Smooth muscle cell (in vitro differentiated cells): Measurements from ENCODE around the gene KDM4F. TPM values are rescaled to one million over a fixed set of nuclear protein-coding genes. Genes with fewer than 3 reads are reported as not detected.
"Not testable (repeated sequence)": the region's sequence is repeated elsewhere in the genome, so short reads cannot be mapped to it uniquely, and the experiment has no call there.

ENCODE experiments used
- DNase-seq: peaks from one replicate; lab custom pipeline; 2025; ENCODE audit not compliant: unreplicated experiment; lab: John Stamatoyannopoulos, UW
- H2AFZ ChIP-seq: fragments of 200-600 bp; sonication (generic); 2 replicates; pipeline ENCODE4 v1.6.0; 2016; ENCODE audit warnings: antibody characterized with exemption, low read depth, mild to moderate bottlenecking
- H3F3A ChIP-seq: fragments of 200-600 bp; sonication (generic); 2 replicates; pipeline ENCODE4 v1.6.0; 2017; ENCODE audit warnings: antibody characterized with exemption, low read depth
- H3K27ac ChIP-seq: fragments of 200-600 bp; sonication (generic); 2 replicates; pipeline ENCODE4 v1.5.1; 2016; ENCODE audit warnings: low read depth, mild to moderate bottlenecking
- H3K27me3 ChIP-seq: fragments of 200-600 bp; sonication (generic); 2 replicates; pipeline ENCODE4 v1.6.1; 2016; ENCODE audit warnings: low read depth, mild to moderate bottlenecking
- H3K36me3 ChIP-seq: fragments of 200-600 bp; sonication (generic); 2 replicates; pipeline ENCODE4 v1.5.1; 2016; ENCODE audit warnings: low read depth
- H3K4me1 ChIP-seq: fragments of 200-600 bp; sonication (generic); 2 replicates; pipeline ENCODE4 v1.5.1; 2016; ENCODE audit warnings: low read depth
- H3K4me2 ChIP-seq: fragments of 200-600 bp; sonication (generic); 2 replicates; pipeline ENCODE4 v1.6.0; 2016; ENCODE audit warnings: mild to moderate bottlenecking
- H3K4me3 ChIP-seq: fragments of 200-600 bp; sonication (generic); 2 replicates; pipeline ENCODE4 v1.5.1; 2016; ENCODE audit warnings: mild to moderate bottlenecking
- H3K79me2 ChIP-seq: fragments of 200-600 bp; sonication (generic); 2 replicates; pipeline ENCODE4 v1.6.0; 2016; ENCODE audit warnings: low read depth, mild to moderate bottlenecking
- H3K9ac ChIP-seq: fragments of 200-600 bp; sonication (generic); 2 replicates; pipeline ENCODE4 v1.6.0; 2016; ENCODE audit warnings: low read depth
- H3K9me3 ChIP-seq: fragments of 200-600 bp; sonication (generic); replicated peaks from 2 replicates; pipeline ENCODE4 v1.5.1; 2016; ENCODE audit warnings: low read depth
- H4K20me1 ChIP-seq: fragments of 200-600 bp; sonication (generic); 2 replicates; pipeline ENCODE4 v1.6.0; 2016; ENCODE audit warnings: low read depth
- WGBS: methylation state at CpG from one replicate; pipeline ENCODE4 v1.1.7; 2016; ENCODE audit warnings: low lambda C conversion rate; 5-methylcytosine and 5-hydroxymethylcytosine counted together
- polyA plus RNA-seq: library from polyadenylated mRNA; unstranded; fragments of >200 nt; fragmentation: Nextera tagmentation; extraction: Ambion mirVana; gene quantifications from 2 replicates; pipeline ENCODE4 v1.2.1, GENCODE V29; 2016
- total RNA-seq: library from RNA; depleted of rRNA; stranded (reverse); fragments of >200 nt; gene quantifications from 2 replicates; pipeline ENCODE4 v1.2.3, GENCODE V29; 2014
- TF ChIP-seq, protein P1 (sequence below): fragments of 200-600 bp; sonication (generic); IDR thresholded peaks from 2 replicates; pipeline ENCODE4 v1.5.1; 2017; ENCODE audit warnings: borderline replicate concordance, mild to moderate bottlenecking, antibody characterized with exemption; ENCODE audit not compliant: insufficient read depth, poor library complexity, severe bottlenecking

Gene KDM4F
- total and polyA plus RNA-seq, 2 experiments from 2014 or later: not detected

DNA sequence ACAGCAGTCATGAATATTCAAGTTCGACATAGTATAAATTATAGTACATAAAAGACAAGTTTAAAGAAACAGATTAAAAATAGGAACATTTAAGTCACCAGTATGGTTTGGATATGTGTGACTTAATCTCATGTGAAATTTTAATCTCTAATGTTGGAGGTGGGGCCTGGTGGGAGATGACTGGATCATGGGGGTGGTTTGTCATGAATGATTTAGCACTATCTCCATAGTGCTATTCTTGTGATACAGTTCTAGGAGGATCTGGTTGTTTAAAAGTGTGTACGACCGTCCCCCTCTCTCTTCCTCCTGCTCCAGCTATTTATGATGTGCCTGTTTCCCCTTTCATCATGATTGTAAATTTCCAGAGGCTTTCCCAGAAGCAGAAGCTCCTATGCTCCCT, 20.9 kb upstream of the KDM4F start:
- no peaks in the 10 kb centered on the region for H3K27me3 ChIP-seq
- H3K9me3 ChIP-seq: no peaks in the 10 kb centered on the region
- no peak overlapping the region for H2AFZ ChIP-seq
- H3K36me3 ChIP-seq: no peaks in the 10 kb centered on the region
- no peak for DNase-seq
- WGBS: 39% methylated on average over 3 of the region's 3 CpGs
- no peaks in the 10 kb centered on the region for H3F3A ChIP-seq
- no peak overlapping the region for H3K9ac ChIP-seq
- H3K27ac ChIP-seq: no peak overlapping the region
- no peaks in the 10 kb centered on the region for H3K79me2 ChIP-seq
- no peak overlapping the region for H3K4me2 ChIP-seq
- TF ChIP-seq, protein P1, sequence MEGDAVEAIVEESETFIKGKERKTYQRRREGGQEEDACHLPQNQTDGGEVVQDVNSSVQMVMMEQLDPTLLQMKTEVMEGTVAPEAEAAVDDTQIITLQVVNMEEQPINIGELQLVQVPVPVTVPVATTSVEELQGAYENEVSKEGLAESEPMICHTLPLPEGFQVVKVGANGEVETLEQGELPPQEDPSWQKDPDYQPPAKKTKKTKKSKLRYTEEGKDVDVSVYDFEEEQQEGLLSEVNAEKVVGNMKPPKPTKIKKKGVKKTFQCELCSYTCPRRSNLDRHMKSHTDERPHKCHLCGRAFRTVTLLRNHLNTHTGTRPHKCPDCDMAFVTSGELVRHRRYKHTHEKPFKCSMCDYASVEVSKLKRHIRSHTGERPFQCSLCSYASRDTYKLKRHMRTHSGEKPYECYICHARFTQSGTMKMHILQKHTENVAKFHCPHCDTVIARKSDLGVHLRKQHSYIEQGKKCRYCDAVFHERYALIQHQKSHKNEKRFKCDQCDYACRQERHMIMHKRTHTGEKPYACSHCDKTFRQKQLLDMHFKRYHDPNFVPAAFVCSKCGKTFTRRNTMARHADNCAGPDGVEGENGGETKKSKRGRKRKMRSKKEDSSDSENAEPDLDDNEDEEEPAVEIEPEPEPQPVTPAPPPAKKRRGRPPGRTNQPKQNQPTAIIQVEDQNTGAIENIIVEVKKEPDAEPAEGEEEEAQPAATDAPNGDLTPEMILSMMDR: no peak
- no peaks in the 10 kb centered on the region for H4K20me1 ChIP-seq
- no peak overlapping the region for H3K4me3 ChIP-seq
- H3K4me1 ChIP-seq: no peaks in the 10 kb centered on the region

DNA sequence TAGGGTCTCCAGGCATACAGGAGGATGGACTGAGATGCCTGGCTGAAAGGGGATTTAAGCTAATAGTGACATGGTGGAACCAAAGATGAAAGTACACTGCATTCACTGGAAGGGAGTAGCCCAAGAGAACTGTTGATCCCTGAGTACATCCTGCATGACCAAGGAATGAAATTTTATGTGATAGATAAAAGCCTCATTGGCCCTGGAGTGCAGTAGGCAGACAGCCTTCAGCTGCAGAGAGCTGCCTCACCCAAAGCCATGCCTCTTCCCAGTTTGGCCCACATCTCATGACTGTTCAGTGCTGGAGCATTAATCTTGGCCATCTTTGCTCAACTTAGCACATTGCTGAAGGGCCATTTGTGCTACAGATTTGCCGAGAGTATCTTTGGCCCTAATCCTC, 16.2 kb upstream of the KDM4F start:
- Histone ChIP-seq H3K4me3 (no peak overlapping the region), H3K79me2 (no peaks in the 10 kb centered on the region), H4K20me1 (no peaks in the 10 kb centered on the region), H3K27me3 (no peaks in the 10 kb centered on the region), H2AFZ (no peak overlapping the region), H3K36me3 (no peaks in the 10 kb centered on the region), H3K9me3 (no peaks in the 10 kb centered on the region), H3K4me1 (no peaks in the 10 kb centered on the region), H3K9ac (no peak overlapping the region), H3F3A (no peaks in the 10 kb centered on the region), H3K4me2 (no peak overlapping the region), H3K27ac (no peak overlapping the region)
- 79% methylated on average over 1 of the region's 1 CpG for WGBS
- TF ChIP-seq, protein P1: no peak
- no peak for DNase-seq

DNA sequence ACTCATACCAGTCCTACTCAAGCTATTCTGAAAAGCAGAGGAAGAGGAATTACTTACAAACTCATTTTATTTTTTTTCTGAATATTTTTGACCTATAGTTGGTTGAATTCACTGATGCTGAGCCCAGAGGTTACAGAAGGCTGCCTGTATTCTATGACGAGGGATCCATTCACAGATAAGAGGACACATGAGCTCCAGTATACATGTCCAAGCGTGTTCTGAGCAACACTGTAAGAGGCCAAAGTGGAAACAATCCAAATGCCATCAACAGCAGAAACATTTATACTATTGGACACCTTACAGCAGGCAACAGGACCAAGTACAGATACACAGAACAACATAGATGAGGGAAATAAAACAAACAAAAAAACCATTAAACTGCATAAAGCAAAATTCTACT, 13.9 kb upstream of the KDM4F start:
- Histone ChIP-seq H3F3A (no peaks in the 10 kb centered on the region), H4K20me1 (no peaks in the 10 kb centered on the region), H3K36me3 (no peaks in the 10 kb centered on the region), H3K9me3 (no peaks in the 10 kb centered on the region), H3K4me2 (no peak overlapping the region), H3K4me1 (no peaks in the 10 kb centered on the region), H3K27ac (no peak overlapping the region), H3K27me3 (no peaks in the 10 kb centered on the region), H3K9ac (no peak overlapping the region), H2AFZ (no peak overlapping the region), H3K4me3 (no peak overlapping the region), H3K79me2 (no peaks in the 10 kb centered on the region)
- 80% methylated on average over 2 of the region's 2 CpGs for WGBS
- DNase-seq: no peak
- TF ChIP-seq, protein P1: no peak

- not testable (repeated sequence) for H2AFZ ChIP-seq, H3K4me3 ChIP-seq
- WGBS: 98% methylated on average over 32 of the region's 71 CpGs
Measured at GRCh38 chr11:95037356-95038035, 11.7 kb upstream of the KDM4F start.

More at GRCh38 chr11:95037356-95038035, 11.7 kb upstream of the KDM4F start:
- H3K4me2 ChIP-seq, H3K36me3 ChIP-seq, H3K9me3 ChIP-seq, H3F3A ChIP-seq, H3K79me2 ChIP-seq, H3K9ac ChIP-seq, H3K4me1 ChIP-seq, H3K27ac ChIP-seq, DNase-seq, H3K27me3 ChIP-seq, H4K20me1 ChIP-seq: not testable (repeated sequence)
